ENCODE measurements around the gene ETFA.

The ETFA gene

DNA sequence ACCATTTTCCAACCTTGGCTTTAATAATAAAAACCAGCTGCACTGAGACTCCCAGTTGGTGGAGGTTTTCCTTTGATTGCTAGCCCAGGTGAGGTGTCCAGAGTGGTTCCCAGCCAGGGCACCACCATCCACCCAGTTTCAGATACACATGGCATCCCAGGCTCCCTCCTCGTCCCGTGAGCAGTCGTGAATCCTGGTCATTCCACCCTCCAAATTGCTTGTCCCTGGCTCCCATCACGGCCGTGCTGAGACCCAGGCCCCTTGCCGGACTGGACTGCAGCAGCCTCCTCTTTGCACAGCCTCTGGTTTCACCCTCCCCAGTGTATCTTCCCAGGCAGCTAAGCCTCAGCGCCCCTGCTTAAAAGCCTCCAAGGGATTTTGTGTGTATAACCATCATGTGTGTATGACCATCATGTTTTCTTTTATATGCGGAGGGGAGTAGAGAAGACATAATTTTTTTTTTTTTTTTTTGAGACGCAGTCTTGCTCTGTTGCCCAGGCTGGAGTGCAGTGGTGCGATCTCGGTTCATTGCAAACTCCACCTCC is 106.3 kb downstream of the ETFA start:
- TF ChIP-seq, protein P1, sequence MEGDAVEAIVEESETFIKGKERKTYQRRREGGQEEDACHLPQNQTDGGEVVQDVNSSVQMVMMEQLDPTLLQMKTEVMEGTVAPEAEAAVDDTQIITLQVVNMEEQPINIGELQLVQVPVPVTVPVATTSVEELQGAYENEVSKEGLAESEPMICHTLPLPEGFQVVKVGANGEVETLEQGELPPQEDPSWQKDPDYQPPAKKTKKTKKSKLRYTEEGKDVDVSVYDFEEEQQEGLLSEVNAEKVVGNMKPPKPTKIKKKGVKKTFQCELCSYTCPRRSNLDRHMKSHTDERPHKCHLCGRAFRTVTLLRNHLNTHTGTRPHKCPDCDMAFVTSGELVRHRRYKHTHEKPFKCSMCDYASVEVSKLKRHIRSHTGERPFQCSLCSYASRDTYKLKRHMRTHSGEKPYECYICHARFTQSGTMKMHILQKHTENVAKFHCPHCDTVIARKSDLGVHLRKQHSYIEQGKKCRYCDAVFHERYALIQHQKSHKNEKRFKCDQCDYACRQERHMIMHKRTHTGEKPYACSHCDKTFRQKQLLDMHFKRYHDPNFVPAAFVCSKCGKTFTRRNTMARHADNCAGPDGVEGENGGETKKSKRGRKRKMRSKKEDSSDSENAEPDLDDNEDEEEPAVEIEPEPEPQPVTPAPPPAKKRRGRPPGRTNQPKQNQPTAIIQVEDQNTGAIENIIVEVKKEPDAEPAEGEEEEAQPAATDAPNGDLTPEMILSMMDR (IDR thresholded peaks at IDR 0.05; ENCODE audit: insufficient read depth, low read length, missing control alignments), result no peak
- no peak for DNase-seq (ENCODE audit: low read depth, low spot score)
- ChIA-PET CTCF (interaction anchor here (1.7 kb wide), 1 partner anchor 17 kb away, joined by 4 read pairs; no protein-coding TSS in a partner anchor), POLR2A (no interaction called here)
- no peak overlapping the region for H3K4me3 ChIP-seq (ENCODE audit: low read depth, low read length)

DNA sequence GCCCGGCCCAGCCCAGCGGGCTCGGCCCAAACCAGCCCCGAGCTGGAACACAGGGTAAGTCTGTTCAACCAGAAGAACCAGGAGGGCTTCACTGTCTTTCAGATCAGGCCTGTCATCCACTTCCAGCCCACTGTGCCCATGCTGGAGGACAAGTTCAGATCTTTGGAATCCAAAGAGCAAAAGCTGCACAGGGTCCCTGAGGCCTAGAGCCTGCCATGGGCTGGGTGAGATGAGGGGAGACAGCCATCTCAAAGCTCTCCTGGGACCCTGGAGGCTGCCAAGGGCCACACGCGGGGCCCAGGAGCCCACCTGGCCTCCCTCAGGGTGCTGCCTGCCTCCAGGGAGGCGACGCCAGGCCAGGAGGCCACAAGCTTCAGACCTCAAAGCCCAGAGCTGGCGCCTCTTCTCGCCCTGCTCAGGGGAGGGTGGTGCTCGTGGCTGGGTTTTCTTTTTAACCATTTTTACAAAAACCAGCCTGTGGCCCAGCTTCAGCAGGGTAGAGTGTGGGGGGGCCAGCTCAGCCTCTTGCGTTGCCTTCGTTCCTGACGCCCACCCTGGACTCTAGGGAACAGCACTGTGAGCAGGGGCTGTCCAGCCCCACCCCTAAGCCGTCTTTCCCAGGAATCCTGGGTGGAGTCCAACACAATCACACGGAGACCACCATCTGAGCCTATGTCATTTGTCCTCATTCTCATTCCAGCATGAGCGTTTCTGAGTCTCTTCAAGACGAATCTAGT is 107.0 kb downstream of the ETFA start:
- TF ChIP-seq, protein P1 (IDR thresholded peaks at IDR 0.05; ENCODE audit: insufficient read depth, low read length, missing control alignments), result no peak
- CTCF ChIA-PET, result interaction anchor here (1.6 kb wide), 1 partner anchor 12 kb away, joined by 3 read pairs; no protein-coding TSS in a partner anchor
- POLR2A ChIA-PET, result no interaction called here
- DNase-seq (ENCODE audit: low read depth, low spot score), result no peak
- H3K4me3 ChIP-seq (ENCODE audit: low read depth, low read length), result no peak overlapping the region

DNA sequence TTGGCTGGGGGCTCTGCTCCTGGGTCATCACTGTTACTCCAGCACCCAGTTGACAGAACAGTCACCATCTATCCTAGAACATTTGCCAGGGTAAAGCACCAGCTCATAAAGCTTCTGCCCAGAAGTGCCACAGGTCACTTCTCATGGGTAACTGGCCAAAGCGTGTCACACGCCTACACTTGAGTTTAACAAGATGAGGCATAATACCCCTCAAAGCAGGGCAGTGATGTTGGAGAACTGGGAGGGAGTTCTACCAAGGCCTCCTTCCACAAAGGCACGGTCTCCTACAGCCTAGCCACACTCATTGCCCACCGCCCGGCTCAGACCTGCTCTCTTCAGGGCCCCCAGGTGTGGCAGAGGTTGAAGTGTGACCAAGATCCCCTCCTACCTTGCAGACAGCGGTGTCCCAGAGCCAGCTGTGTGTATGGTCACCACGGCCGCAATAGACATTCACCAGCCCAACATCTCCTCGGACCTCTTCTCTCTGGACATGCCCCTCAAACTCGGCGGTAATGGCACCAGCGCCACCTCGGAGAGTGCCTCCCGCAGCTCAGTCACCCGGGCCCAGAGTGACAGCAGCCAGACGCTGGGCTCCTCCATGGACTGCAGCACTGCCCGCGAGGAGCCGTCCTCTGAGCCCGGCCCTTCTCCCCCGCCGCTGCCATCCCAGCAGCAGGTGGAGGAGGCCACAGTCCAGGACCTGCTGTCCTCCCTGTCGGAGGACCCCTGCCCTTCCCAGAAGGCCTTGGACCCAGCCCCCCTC is 107.7 kb downstream of the ETFA start:
- POLR2A ChIA-PET, result no interaction called here
- TF ChIP-seq, protein P1 (IDR thresholded peaks at IDR 0.05; ENCODE audit: insufficient read depth, low read length, missing control alignments), result no peak
- no peak for DNase-seq (ENCODE audit: low read depth, low spot score)
- no peak overlapping the region for H3K4me3 ChIP-seq (ENCODE audit: low read depth, low read length)
- CTCF ChIA-PET, result interaction anchor here (0.9 to 1.6 kb wide), 2 partner anchors 12 to 13 kb away, joined by 3 to 4 read pairs; no protein-coding TSS in a partner anchor

DNA sequence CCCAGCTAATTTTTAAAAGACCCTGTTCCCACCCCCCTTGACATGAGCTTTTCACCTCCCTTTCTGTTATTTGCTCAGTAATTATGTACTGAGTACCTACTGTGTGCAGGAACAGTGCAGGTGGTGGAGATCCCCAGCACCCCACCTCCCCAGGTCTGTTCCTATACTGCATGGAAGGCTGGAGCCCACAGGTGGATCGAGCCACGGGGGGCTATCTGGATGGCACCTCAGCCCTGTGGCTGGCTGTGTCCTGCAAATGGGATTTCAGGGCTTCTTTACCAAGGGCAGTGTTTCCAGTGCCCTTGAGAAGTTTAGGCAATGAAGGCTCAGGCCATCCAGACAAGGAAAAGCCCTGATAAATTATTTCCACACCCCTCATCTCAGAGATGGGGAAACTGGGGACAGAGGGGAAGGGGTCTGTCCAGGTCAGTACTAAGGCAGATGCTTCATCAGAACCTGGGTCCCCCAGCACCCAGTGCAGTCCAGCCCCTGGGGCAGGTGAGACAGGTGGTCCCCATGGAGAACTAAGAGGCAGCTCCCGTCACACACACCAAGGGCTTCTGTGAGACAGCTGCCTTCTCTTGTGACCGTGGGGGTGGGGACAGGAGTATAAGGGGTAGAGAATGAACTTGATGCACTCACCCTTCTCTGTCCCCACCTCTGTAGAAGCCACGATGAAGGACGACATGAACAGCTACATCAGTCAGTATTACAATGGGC is 109.6 kb downstream of the ETFA start:
- ChIA-PET CTCF (interaction anchor here (0.9 to 3.3 kb wide), 2 partner anchors 11 to 16 kb away, joined by 3 to 16 read pairs; no protein-coding TSS in a partner anchor), POLR2A (no interaction called here)
- H3K4me3 ChIP-seq (ENCODE audit: low read depth, low read length), result no peak overlapping the region
- TF ChIP-seq, protein P1 (IDR thresholded peaks at IDR 0.05; ENCODE audit: insufficient read depth, low read length, missing control alignments), result no peak
- no peak for DNase-seq (ENCODE audit: low read depth, low spot score)

DNA sequence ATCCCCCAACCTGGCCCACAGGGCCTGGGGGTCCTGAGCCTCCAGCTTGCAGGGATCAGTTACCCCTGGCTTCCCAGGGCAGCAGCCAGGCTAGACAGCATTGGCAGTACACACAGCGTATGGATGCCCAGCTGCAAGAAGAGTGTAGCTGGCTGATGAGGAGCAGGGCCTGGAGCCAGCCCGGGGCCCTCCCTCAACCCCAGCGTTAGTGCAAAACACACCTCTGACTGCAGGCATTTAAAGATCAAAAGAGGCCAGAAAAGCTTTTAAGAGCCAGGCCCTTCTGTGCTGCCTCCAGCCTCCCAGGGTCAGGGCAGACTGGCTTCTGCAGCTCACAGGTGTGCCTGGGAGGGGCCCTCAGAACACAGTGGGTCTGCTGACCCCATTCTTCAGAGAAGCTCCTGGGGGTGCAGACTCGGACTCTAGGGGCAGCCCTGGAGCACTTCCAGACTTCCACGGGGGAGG is 110.6 kb downstream of the ETFA start:
- TF ChIP-seq, protein P1 (IDR thresholded peaks at IDR 0.05; ENCODE audit: insufficient read depth, low read length, missing control alignments), result no peak
- no peak overlapping the region for H3K4me3 ChIP-seq (ENCODE audit: low read depth, low read length)
- ChIA-PET CTCF (interaction anchor here (0.9 to 3.3 kb wide), 3 partner anchors 8 to 15 kb away, joined by 3 to 16 read pairs (median 4); no protein-coding TSS in a partner anchor), POLR2A (no interaction called here)
- no peak for DNase-seq (ENCODE audit: low read depth, low spot score)
